ENCODE results near the gene PTPRZ1. TPM values are rescaled to one million over a fixed set of nuclear protein-coding genes. Genes with fewer than 3 reads are reported as not detected.

The PTPRZ1 gene
- total and polyA plus RNA-seq, 5 donors = 1.5 to 1.9 (median 1.8) TPM

GRCh38 chr7:121957626-121958025, 84.7 kb downstream of the PTPRZ1 start:
- ATAC-seq (no peak), DNase-seq (no peak)
- no peaks in the 10 kb centered on the region for H3K9me3 ChIP-seq (ENCODE audit: control insufficient read depth, low read length)
- H3K4me1 ChIP-seq (ENCODE audit: control insufficient read depth, insufficient read depth, low read length) = no peaks in the 10 kb centered on the region
- intact Hi-C loops (cut with DNase I) = no loop called here
- H3K4me3 ChIP-seq (ENCODE audit: low read length) = no peak overlapping the region
- H3K27ac ChIP-seq (ENCODE audit: low read length) = no peak overlapping the region
- no peaks in the 10 kb centered on the region for H3K27me3 ChIP-seq (ENCODE audit: control insufficient read depth, insufficient read depth)
- WGBS = 40% methylated on average over 1 of the region's 1 CpG

DNA sequence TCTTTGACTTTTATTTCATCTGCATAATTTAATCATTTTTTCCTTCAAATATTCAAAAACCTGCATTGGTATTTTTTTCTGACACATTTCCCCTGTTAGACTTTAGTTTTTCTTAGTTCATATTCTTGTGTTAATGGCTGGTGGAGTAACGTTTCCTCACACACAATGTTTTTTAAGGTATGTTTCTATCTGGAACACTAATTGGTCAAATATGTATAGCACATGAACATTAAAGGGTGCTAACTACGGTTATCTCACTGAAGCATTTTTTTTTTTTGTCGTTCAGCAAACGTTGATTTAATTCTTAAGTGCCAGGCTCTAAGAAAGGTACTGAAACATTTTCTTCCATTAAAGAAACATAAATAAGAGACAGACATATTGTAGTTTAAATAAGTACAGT, 87.7 kb downstream of the PTPRZ1 start:
- H3K27me3 ChIP-seq (ENCODE audit: control insufficient read depth, insufficient read depth) = no peaks in the 10 kb centered on the region
- no peak for DNase-seq
- H3K4me1 ChIP-seq (ENCODE audit: control insufficient read depth, insufficient read depth, low read length) = no peaks in the 10 kb centered on the region
- no peak for ATAC-seq
- H3K9me3 ChIP-seq (ENCODE audit: control insufficient read depth, low read length) = no peaks in the 10 kb centered on the region
- H3K27ac ChIP-seq (ENCODE audit: low read length) = no peak overlapping the region
- intact Hi-C loops (cut with DNase I) = no loop called here
- WGBS = 69% methylated on average over 4 of the region's 4 CpGs
- H3K4me3 ChIP-seq (ENCODE audit: low read length) = no peak overlapping the region

DNA sequence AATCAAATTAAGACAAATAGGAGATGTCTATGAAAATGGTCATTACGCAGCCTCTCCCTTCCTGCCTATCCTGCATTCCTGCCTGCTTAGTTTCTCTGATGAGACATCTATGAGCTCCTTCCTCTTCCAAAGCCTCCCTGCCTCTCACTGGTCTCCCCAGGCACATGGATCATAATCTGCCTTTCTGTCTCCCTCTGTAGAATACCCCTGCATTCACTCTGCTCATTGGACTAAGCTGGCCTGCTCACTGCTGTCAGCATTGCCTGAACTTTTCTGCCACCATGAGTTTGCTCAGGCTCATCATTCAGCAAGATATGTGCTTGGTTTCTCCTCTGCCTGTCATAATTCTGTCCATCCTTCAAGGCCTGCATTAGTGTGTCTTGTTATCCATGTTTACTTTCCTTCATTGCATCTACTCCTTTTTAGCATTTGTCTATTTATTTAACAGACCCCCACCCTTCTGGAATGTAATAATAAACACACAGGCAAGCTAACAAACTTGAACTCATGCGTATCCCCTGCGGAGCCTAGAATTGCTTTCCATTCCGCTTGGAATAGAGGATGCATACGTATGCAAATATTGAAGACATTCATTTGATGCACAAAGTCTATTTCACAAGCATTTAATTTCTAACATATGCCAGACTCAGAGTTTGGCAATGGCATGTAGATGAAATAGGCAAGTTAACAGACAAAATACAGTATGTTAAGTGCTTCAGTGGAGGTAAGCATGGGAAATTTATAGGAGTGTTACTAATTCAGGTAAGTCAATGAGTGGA, 88.3 kb downstream of the PTPRZ1 start:
- WGBS = 84% methylated on average over 5 of the region's 5 CpGs
- Histone ChIP-seq H3K27me3 (ENCODE audit: control insufficient read depth, insufficient read depth) (no peaks in the 10 kb centered on the region), H3K4me1 (ENCODE audit: control insufficient read depth, insufficient read depth, low read length) (no peaks in the 10 kb centered on the region), H3K4me3 (ENCODE audit: low read length) (no peak overlapping the region), H3K27ac (ENCODE audit: low read length) (no peak overlapping the region), H3K9me3 (ENCODE audit: control insufficient read depth, low read length) (no peaks in the 10 kb centered on the region)
- DNase-seq (no peak), ATAC-seq (no peak)
- intact Hi-C loops (cut with DNase I) = no loop called here

- Histone ChIP-seq H3K4me3 (ENCODE audit: low read length) (no peak overlapping the region), H3K27ac (ENCODE audit: low read length) (no peak overlapping the region), H3K27me3 (ENCODE audit: control insufficient read depth, insufficient read depth) (no peaks in the 10 kb centered on the region), H3K9me3 (ENCODE audit: control insufficient read depth, low read length) (no peaks in the 10 kb centered on the region), H3K4me1 (ENCODE audit: control insufficient read depth, insufficient read depth, low read length) (no peaks in the 10 kb centered on the region)
- WGBS = 65% methylated on average over 2 of the region's 2 CpGs
- intact Hi-C loops (cut with DNase I) = no loop called here
- ATAC-seq (no peak), DNase-seq (no peak)
These were observed 93.4 kb downstream of the PTPRZ1 start for GRCh38 chr7:121966276-121966934.

DNA sequence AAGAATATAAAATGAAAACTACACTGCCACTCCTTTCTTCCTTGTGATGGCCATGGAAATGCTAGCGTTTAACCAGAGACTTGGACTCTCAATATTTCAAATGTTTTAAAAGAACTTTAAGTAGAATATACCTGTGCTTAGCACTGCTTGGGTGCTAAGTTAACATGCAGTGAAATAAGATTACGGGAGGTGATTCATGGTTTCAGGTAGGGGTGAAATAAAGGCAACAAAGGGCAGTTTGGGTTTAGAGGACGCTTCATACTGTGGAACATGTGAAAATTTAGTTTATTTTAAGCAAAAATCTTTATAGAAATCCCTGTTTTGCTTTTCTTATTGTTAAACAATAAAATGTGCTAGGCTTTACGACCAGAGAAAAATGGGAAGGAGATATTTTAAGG, 94.0 kb downstream of the PTPRZ1 start:
- intact Hi-C loops (cut with DNase I) = no loop called here
- Histone ChIP-seq H3K27me3 (ENCODE audit: control insufficient read depth, insufficient read depth) (no peaks in the 10 kb centered on the region), H3K4me3 (ENCODE audit: low read length) (no peak overlapping the region), H3K9me3 (ENCODE audit: control insufficient read depth, low read length) (no peaks in the 10 kb centered on the region), H3K27ac (ENCODE audit: low read length) (no peak overlapping the region), H3K4me1 (ENCODE audit: control insufficient read depth, insufficient read depth, low read length) (no peaks in the 10 kb centered on the region)
- DNase-seq (no peak), ATAC-seq (no peak)
- WGBS = 78% methylated on average over 4 of the region's 4 CpGs

- ATAC-seq = no peak
These were observed 112.6 kb downstream of the PTPRZ1 start for GRCh38 chr7:121985476-121986030.

DNA sequence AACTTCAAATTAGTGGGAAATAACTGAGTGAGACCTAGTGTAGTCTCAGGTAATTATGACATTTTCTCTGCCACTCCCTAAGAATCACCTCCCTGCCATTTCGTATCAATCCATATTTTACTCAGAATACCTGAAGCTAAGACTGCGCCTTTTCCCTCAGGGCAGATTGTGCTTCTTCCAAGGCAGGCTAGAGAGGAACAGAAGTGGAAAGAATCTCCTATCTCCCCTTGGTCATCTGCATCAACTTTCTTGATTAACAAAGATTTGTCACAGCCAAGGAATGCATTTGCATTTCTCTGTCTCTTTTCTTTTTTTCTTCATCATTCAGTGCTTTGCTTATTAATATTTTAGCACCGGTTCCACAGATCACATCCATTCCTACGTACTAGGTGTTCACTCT, 119.1 kb downstream of the PTPRZ1 start:
- Histone ChIP-seq H3K4me3 (ENCODE audit: low read length) (no peak overlapping the region), H3K9me3 (ENCODE audit: control insufficient read depth, low read length) (no peaks in the 10 kb centered on the region), H3K27ac (ENCODE audit: low read length) (no peak overlapping the region), H3K4me1 (ENCODE audit: control insufficient read depth, insufficient read depth, low read length) (no peaks in the 10 kb centered on the region), H3K27me3 (ENCODE audit: control insufficient read depth, insufficient read depth) (no peaks in the 10 kb centered on the region)
- no peak for ATAC-seq
- intact Hi-C loops (cut with DNase I) = loop anchor here in 3 of 4 donors (10.0 kb wide), 4 partner anchors 387 to 867 kb away; no protein-coding TSS in a partner anchor
- 89% methylated on average over 4 of the region's 4 CpGs for WGBS
- no peak for DNase-seq

More at GRCh38 chr7:121985476-121986030, 112.6 kb downstream of the PTPRZ1 start:
- Histone ChIP-seq H3K4me3 (ENCODE audit: low read length) (no peak overlapping the region), H3K9me3 (ENCODE audit: control insufficient read depth, low read length) (no peaks in the 10 kb centered on the region), H3K4me1 (ENCODE audit: control insufficient read depth, insufficient read depth, low read length) (no peaks in the 10 kb centered on the region), H3K27me3 (ENCODE audit: control insufficient read depth, insufficient read depth) (no peaks in the 10 kb centered on the region), H3K27ac (ENCODE audit: low read length) (no peak overlapping the region)
- WGBS = 80% methylated on average over 1 of the region's 1 CpG
- DNase-seq = no peak
- intact Hi-C loops (cut with DNase I) = no loop called here

- peak; percentile 82 to 88 for ATAC-seq
- intact Hi-C loops (cut with DNase I) = loop anchor here in 3 of 4 donors (10.0 kb wide), 4 partner anchors 390 to 870 kb away; no protein-coding TSS in a partner anchor
These were observed 121.9 kb downstream of the PTPRZ1 start for GRCh38 chr7:121994625-121995410.

DNA sequence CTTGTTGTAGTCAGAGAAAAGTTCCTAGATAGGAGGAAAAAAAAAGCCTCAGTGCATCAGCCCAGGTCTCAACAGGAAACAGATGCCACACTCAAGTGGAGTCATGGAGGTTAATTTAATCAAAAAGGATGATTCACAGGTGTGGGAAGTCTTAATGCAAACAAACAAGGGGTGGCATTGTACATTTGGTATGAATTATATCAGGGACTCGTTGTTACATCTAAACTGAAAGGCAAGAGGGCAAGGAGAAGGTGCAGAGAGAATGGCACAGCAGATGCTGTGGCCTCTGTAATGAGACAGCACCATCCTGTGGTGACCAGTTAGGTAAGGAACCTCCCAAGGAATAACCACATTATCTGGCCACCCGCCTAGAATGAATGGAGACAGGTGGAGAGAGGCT, 133.7 kb downstream of the PTPRZ1 start:
- Histone ChIP-seq H3K4me3 (ENCODE audit: low read length) (no peak overlapping the region), H3K4me1 (ENCODE audit: control insufficient read depth, insufficient read depth, low read length) (no peaks in the 10 kb centered on the region), H3K27ac (ENCODE audit: low read length) (no peak overlapping the region), H3K9me3 (ENCODE audit: control insufficient read depth, low read length) (no peaks in the 10 kb centered on the region), H3K27me3 (ENCODE audit: control insufficient read depth, insufficient read depth) (no peaks in the 10 kb centered on the region)
- intact Hi-C loops (cut with DNase I) = no loop called here
- DNase-seq (no peak), ATAC-seq (no peak)
- WGBS = 17% methylated on average over 2 of the region's 2 CpGs

More at GRCh38 chr7:121994625-121995410, 121.9 kb downstream of the PTPRZ1 start:
- Histone ChIP-seq H3K9me3 (ENCODE audit: control insufficient read depth, low read length) (no peaks in the 10 kb centered on the region), H3K27ac (ENCODE audit: low read length) (no peak overlapping the region), H3K4me3 (ENCODE audit: low read length) (no peak overlapping the region), H3K4me1 (ENCODE audit: control insufficient read depth, insufficient read depth, low read length) (no peaks in the 10 kb centered on the region), H3K27me3 (ENCODE audit: control insufficient read depth, insufficient read depth) (no peaks in the 10 kb centered on the region)
- WGBS = 13% methylated on average over 5 of the region's 5 CpGs
- peak; percentile 35 to 77 (median 42) for DNase-seq

DNA sequence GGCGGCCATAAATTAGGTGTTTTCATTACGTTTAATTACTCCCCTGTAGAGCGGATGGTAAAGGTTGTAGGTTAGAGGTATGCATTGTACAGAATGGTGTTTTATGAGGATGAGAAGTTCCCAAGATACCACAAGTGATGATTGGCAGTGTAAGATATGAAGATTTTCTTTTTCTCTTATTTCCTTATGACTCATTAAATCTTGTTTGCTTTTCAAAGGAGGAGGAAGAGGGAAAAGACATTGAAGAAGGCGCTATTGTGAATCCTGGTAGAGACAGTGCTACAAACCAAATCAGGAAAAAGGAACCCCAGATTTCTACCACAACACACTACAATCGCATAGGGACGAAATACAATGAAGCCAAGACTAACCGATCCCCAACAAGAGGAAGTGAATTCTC, 137.2 kb downstream of the PTPRZ1 start:
- Histone ChIP-seq H3K27ac (ENCODE audit: low read length) (no peak overlapping the region), H3K4me1 (ENCODE audit: control insufficient read depth, insufficient read depth, low read length) (no peaks in the 10 kb centered on the region), H3K4me3 (ENCODE audit: low read length) (no peak overlapping the region), H3K9me3 (ENCODE audit: control insufficient read depth, low read length) (no peaks in the 10 kb centered on the region), H3K27me3 (ENCODE audit: control insufficient read depth, insufficient read depth) (no peaks in the 10 kb centered on the region)
- DNase-seq (no peak), ATAC-seq (no peak)
- 94% methylated on average over 7 of the region's 7 CpGs for WGBS
- intact Hi-C loops (cut with DNase I) = no loop called here
